Uterus (tissue), 2 donors: Measurements from ENCODE around the gene KLHL21.

ENCODE experiments used
- POLR2A ChIP-seq, 2 donors: fragments of 450-650 bp; IDR thresholded peaks; one replicate each; pipeline ENCODE4 v1.6.1; 2016; ENCODE audit warnings: antibody characterized with exemption in 2 of 2, mild to moderate bottlenecking in 1 of 2, moderate library complexity in 1 of 2
- TF ChIP-seq, protein P1 (sequence below), 4 experiments: fragments of 200-600 bp in 2 of 4; fragments of 450-650 bp in 2 of 4; sonication (generic) in 2 of 4; IDR thresholded peaks; one replicate each; pipeline ENCODE4 v1.5.1; 2016 to 2019; ENCODE audit warnings: antibody characterized with exemption in 4 of 4, mild to moderate bottlenecking in 2 of 4, moderate library complexity in 1 of 4

DNA sequence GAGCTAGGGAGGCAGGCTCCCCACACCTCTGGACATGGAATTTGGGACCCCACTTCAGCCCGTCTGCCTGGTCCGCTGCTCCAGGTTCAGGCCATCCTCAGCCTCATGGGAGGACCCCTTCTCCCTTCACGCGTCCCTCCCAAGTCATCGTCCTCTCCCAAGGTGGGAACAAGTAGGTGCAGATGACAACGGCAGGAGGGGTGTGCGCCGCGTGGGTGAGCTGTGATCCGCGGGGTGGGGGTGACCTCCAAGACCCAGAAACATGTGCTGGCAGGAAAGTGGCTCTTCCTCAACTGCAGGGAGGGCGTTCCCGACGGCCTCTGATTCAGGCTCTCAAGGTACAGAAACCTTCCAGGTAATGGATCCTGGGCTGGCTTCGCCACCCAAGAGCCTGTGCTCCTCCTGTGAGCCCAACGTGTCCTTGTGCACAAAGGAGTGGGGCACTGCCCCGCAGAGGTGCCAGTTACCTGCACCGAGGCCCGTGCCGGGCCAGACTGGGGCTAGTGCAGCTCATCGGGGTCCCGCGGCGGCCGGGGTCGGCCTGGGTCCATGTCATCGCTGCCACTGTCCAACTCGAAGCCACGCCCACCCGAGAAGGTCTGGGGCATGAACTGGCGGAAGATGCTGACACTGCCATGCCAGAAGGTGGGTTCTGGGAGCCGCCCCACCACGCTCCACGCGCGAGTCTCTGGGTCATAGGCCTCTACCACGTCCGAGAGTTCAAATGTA is 9.6 kb downstream of the KLHL21 start:
- TF ChIP-seq, protein P1, sequence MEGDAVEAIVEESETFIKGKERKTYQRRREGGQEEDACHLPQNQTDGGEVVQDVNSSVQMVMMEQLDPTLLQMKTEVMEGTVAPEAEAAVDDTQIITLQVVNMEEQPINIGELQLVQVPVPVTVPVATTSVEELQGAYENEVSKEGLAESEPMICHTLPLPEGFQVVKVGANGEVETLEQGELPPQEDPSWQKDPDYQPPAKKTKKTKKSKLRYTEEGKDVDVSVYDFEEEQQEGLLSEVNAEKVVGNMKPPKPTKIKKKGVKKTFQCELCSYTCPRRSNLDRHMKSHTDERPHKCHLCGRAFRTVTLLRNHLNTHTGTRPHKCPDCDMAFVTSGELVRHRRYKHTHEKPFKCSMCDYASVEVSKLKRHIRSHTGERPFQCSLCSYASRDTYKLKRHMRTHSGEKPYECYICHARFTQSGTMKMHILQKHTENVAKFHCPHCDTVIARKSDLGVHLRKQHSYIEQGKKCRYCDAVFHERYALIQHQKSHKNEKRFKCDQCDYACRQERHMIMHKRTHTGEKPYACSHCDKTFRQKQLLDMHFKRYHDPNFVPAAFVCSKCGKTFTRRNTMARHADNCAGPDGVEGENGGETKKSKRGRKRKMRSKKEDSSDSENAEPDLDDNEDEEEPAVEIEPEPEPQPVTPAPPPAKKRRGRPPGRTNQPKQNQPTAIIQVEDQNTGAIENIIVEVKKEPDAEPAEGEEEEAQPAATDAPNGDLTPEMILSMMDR (IDR thresholded peaks at IDR 0.05), result no peak
- no peak for TF ChIP-seq POLR2A (IDR thresholded peaks at IDR 0.05)
